B cell (primary cell): Measurements from ENCODE around the gene PTPRM. TPM values are rescaled to one million over a fixed set of nuclear protein-coding genes. Genes with fewer than 3 reads are reported as not detected.

Source experiments
- ATAC-seq: fragments of 200-7000 bp; cut with Tn5 transposase; one replicate; pipeline ENCODE4 v1.10.0; 2021; ENCODE audit warnings: low read depth, mild to moderate bottlenecking, moderate number of reproducible peaks, moderate library complexity
- CTCF ChIA-PET: fragments of 350-600 bp; sonication (Branson Sonifier 250); formaldehyde crosslinking; loops from one replicate; lab custom pipeline; 2021; ENCODE audit warnings: antibody characterized with exemption, inconsistent platforms; lab: Charles Lee
- POLR2A ChIA-PET: fragments of 350-600 bp; sonication (Branson Sonifier 250); formaldehyde crosslinking; loops from one replicate; lab custom pipeline; 2021; ENCODE audit warnings: antibody characterized with exemption; lab: Charles Lee
- DNase-seq: peaks from one replicate; pipeline ENCODE4 v3.0.0; 2013
- H2AFZ ChIP-seq: 2 replicates; pipeline ENCODE4 v1.6.1; 2012; ENCODE audit warnings: mild to moderate bottlenecking, low read depth, low read length; ENCODE audit not compliant: insufficient read depth, poor library complexity, severe bottlenecking
- H3K27ac ChIP-seq, 2 donors: 1 replicate in 1 of 2; 2 replicates in 1 of 2; pipeline ENCODE4 v1.5.1; 2012 to 2013; ENCODE audit warnings: low read length in 2 of 2, mild to moderate bottlenecking in 2 of 2, moderate library complexity in 1 of 2
- H3K27me3 ChIP-seq, 4 experiments: fragments of 200-600 bp in 1 of 4; sonication (generic) in 1 of 4; replicated peaks in 1 of 4; 1 replicate in 2 of 4; 2 replicates in 2 of 4; pipeline versions ENCODE4 v1.6.1 to v1.7.0; 2013 to 2016; ENCODE audit warnings: low read length in 3 of 4, mild to moderate bottlenecking in 2 of 4, mixed read lengths in 1 of 4, moderate library complexity in 1 of 4; ENCODE audit not compliant: insufficient read depth in 4 of 4, control insufficient read depth in 3 of 4; ENCODE audit errors: control extremely low read depth in 1 of 4
- H3K36me3 ChIP-seq, 2 experiments: replicated peaks in 1 of 2; 1 replicate in 1 of 2; 2 replicates in 1 of 2; pipeline versions ENCODE4 v1.6.1 to v1.7.1; 2013; ENCODE audit warnings: low read length in 1 of 2; ENCODE audit not compliant: insufficient read depth in 2 of 2, control insufficient read depth in 1 of 2; ENCODE audit errors: control extremely low read depth in 1 of 2, extremely low read depth in 1 of 2
- H3K4me1 ChIP-seq, 2 donors: fragments of 200-600 bp in 1 of 2; sonication (generic) in 1 of 2; 1 replicate in 1 of 2; 2 replicates in 1 of 2; pipeline versions ENCODE4 v1.5.1 to v1.6.1; 2013 to 2017; ENCODE audit warnings: low read length in 2 of 2; ENCODE audit not compliant: control insufficient read depth in 2 of 2, insufficient read depth in 2 of 2
- H3K4me2 ChIP-seq: replicated peaks from 2 replicates; pipeline ENCODE3; 2012; ENCODE audit warnings: mild to moderate bottlenecking, low read depth, low read length; ENCODE audit not compliant: poor library complexity, severe bottlenecking
- H3K4me3 ChIP-seq, 5 experiments: fragments of 200-600 bp in 1 of 5; sonication (generic) in 1 of 5; 1 replicate in 3 of 5; 2 replicates in 2 of 5; pipeline versions ENCODE4 v1.5.1 to v1.7.0; 2011 to 2016; ENCODE audit warnings: low read length in 4 of 5, mild to moderate bottlenecking in 4 of 5, low read depth in 2 of 5, control low read depth in 1 of 5, moderate library complexity in 1 of 5; ENCODE audit not compliant: insufficient read depth in 1 of 5; ENCODE audit errors: control extremely low read depth in 1 of 5, extremely low read depth in 1 of 5
- H3K79me2 ChIP-seq: fragments of 200-600 bp; sonication (generic); one replicate; pipeline ENCODE4 v1.6.0; 2016; ENCODE audit warnings: low read length; ENCODE audit not compliant: control insufficient read depth, insufficient read depth
- H3K9ac ChIP-seq: fragments of 200-600 bp; sonication (generic); 2 replicates; pipeline ENCODE4 v1.6.1; 2017; ENCODE audit warnings: mild to moderate bottlenecking, low read length, moderate library complexity
- H3K9me3 ChIP-seq, 3 donors: one replicate each; pipeline versions ENCODE4 v1.6.1 to v1.7.1; 2013; ENCODE audit warnings: low read length in 2 of 3; ENCODE audit not compliant: control insufficient read depth in 2 of 3, insufficient read depth in 1 of 3; ENCODE audit errors: control extremely low read depth in 1 of 3
- H4K20me1 ChIP-seq: 2 replicates; pipeline ENCODE4 v1.6.0; 2012; ENCODE audit warnings: mild to moderate bottlenecking, low read length; ENCODE audit not compliant: insufficient read depth, control insufficient read depth, poor library complexity, severe bottlenecking
- H3K27ac Mint-ChIP-seq: one replicate; pipeline ENCODE4 v1.8.0; 2021; ENCODE audit warnings: mixed read lengths
- H3K27me3 Mint-ChIP-seq: one replicate; pipeline ENCODE4 v1.8.0; 2021; ENCODE audit warnings: mixed read lengths
- H3K4me1 Mint-ChIP-seq: one replicate; pipeline ENCODE4 v1.8.0; 2021; ENCODE audit warnings: mixed read lengths
- H3K4me3 Mint-ChIP-seq: one replicate; pipeline ENCODE4 v1.8.0; 2021; ENCODE audit warnings: mixed read lengths
- H3K9me3 Mint-ChIP-seq: one replicate; pipeline ENCODE4 v1.8.0; 2022; ENCODE audit warnings: mixed read lengths; ENCODE audit not compliant: insufficient read depth
- CTCF ChIP-seq: fragments of 200-600 bp; IDR thresholded peaks from one replicate; pipeline ENCODE4 v1.8.0; 2022; ENCODE audit warnings: antibody characterized with exemption, mild to moderate bottlenecking
- EZH2 ChIP-seq: IDR thresholded peaks from 2 replicates; pipeline ENCODE4 v1.6.1; 2012; ENCODE audit warnings: borderline replicate concordance, low read depth, mild to moderate bottlenecking, moderate library complexity, low read length; ENCODE audit not compliant: insufficient read depth, poor library complexity, severe bottlenecking
- WGBS: methylation state at CpG from one replicate; pipeline ENCODE4 v1.1.5; 2013; ENCODE audit warnings: missing lambda C conversion rate; ENCODE audit not compliant: insufficient coverage; 5-methylcytosine and 5-hydroxymethylcytosine counted together
- intact Hi-C: fragments of 100-400 bp; cut with micrococcal nuclease; formaldehyde crosslinking; loops from one replicate; pipeline ENCODE4 v1.10.0; 2022
- polyA plus RNA-seq: library from polyadenylated mRNA; depleted of rRNA; stranded (reverse); fragments of >200 nt; gene quantifications from 2 replicates; pipeline ENCODE4 v1.2.3, GENCODE V29; 2012
- total RNA-seq, 2 donors: library from RNA; stranded (reverse); fragments of 120-200 nt in 1 of 2; gene quantifications; 1 replicate in 1 of 2; 2 replicates in 1 of 2; pipeline versions ENCODE4 v1.2.3 to v1.2.4, GENCODE V29; 2013 to 2022

PTPRM gene
- total and polyA plus RNA-seq, 2 donors (not counting 1 experiment from before 2014, with no cell fraction given) = 0.20 to 0.89 TPM

- no peaks in the 10 kb centered on the region for H4K20me1 ChIP-seq
- no peak overlapping the region for H3K4me3 ChIP-seq
- no peaks in the 10 kb centered on the region for H3K4me1 Mint-ChIP-seq
- DNase-seq (no peak), ATAC-seq (no peak)
- TF ChIP-seq CTCF (no peak), EZH2 (no peak)
- H3K4me2 ChIP-seq = no peak overlapping the region
- no peaks in the 10 kb centered on the region for H3K9me3 Mint-ChIP-seq
- intact Hi-C loops = no loop called here
- ChIA-PET CTCF (no interaction called here), POLR2A (no interaction called here)
- H3K79me2 ChIP-seq = no peaks in the 10 kb centered on the region
- peaks cover 0 to 3% (median 0%) of the 10 kb centered on the region in 3 donors for H3K9me3 ChIP-seq
- WGBS = 60% methylated on average over 1 of the region's 1 CpG
- no peak overlapping the region for H3K27ac Mint-ChIP-seq
- H3K4me1 ChIP-seq = no peaks in the 10 kb centered on the region
- no peak overlapping the region for H3K9ac ChIP-seq
- no peak overlapping the region for H2AFZ ChIP-seq
- H3K27me3 Mint-ChIP-seq = no peaks in the 10 kb centered on the region
- no peak overlapping the region for H3K4me3 Mint-ChIP-seq
- H3K36me3 ChIP-seq = no peaks in the 10 kb centered on the region
- H3K27ac ChIP-seq = no peak overlapping the region
- H3K27me3 ChIP-seq = no peaks in the 10 kb centered on the region
Measured at GRCh38 chr18:7954238-7954637, 387.1 kb downstream of the PTPRM start.

- H3K4me1 ChIP-seq = no peaks in the 10 kb centered on the region
- Mint-ChIP-seq H3K4me1 (no peaks in the 10 kb centered on the region), H3K27me3 (no peaks in the 10 kb centered on the region), H3K9me3 (no peaks in the 10 kb centered on the region), H3K4me3 (no peak overlapping the region), H3K27ac (no peak overlapping the region)
- no peak overlapping the region for H3K4me3 ChIP-seq
- WGBS = 98% methylated on average over 6 of the region's 7 CpGs
- H3K9ac ChIP-seq = no peak overlapping the region
- no peak overlapping the region for H3K27ac ChIP-seq
- ATAC-seq (no peak), DNase-seq (no peak)
- no peak overlapping the region for H3K4me2 ChIP-seq
- intact Hi-C loops = no loop called here
- TF ChIP-seq CTCF = no peak
- no peaks in the 10 kb centered on the region for H3K36me3 ChIP-seq
- no peaks in the 10 kb centered on the region for H3K79me2 ChIP-seq
- H2AFZ ChIP-seq = no peak overlapping the region
- ChIA-PET CTCF (no interaction called here), POLR2A (no interaction called here)
- H4K20me1 ChIP-seq = no peaks in the 10 kb centered on the region
- peaks cover 0 to 3% (median 0%) of the 10 kb centered on the region in 3 donors for H3K9me3 ChIP-seq
- H3K27me3 ChIP-seq = no peaks in the 10 kb centered on the region
Measured at GRCh38 chr18:7955175-7955574, 388.1 kb downstream of the PTPRM start.
